IgD-negative memory B cell (primary cell): ENCODE results near the gene NFIB. TPM values are rescaled to one million over a fixed set of nuclear protein-coding genes. Genes with fewer than 3 reads are reported as not detected.

ENCODE experiments used
- H3K27ac Mint-ChIP-seq, 3 donors: one replicate each; pipeline ENCODE4 v1.8.0; 2020 to 2022; ENCODE audit warnings: mild to moderate bottlenecking in 3 of 3, mixed read lengths in 3 of 3, moderate library complexity in 1 of 3
- H3K27me3 Mint-ChIP-seq: one replicate; pipeline ENCODE4 v1.8.0; 2021; ENCODE audit warnings: mixed read lengths
- H3K36me3 Mint-ChIP-seq: one replicate; pipeline ENCODE4 v1.8.0; 2020; ENCODE audit warnings: mild to moderate bottlenecking, mixed read lengths
- H3K4me1 Mint-ChIP-seq, 3 donors: one replicate each; pipeline ENCODE4 v1.8.0; 2020 to 2022; ENCODE audit warnings: mixed read lengths in 3 of 3, mild to moderate bottlenecking in 1 of 3
- H3K4me3 Mint-ChIP-seq, 4 donors: one replicate each; pipeline ENCODE4 v1.8.0; 2020 to 2022; ENCODE audit warnings: mild to moderate bottlenecking in 4 of 4, mixed read lengths in 4 of 4, moderate library complexity in 3 of 4
- H3K9me3 Mint-ChIP-seq, 3 donors: one replicate each; pipeline ENCODE4 v1.8.0; 2020 to 2021; ENCODE audit warnings: mixed read lengths in 3 of 3, mild to moderate bottlenecking in 1 of 3
- polyA plus RNA-seq: library from polyadenylated mRNA; unstranded; fragments of 300-500 nt; fragmentation: Illumina TruSeq; gene quantifications from one replicate; pipeline ENCODE4 v1.2.3, GENCODE V29; 2021

NFIB gene
- polyA plus RNA-seq, 1 donor from 2014 or later = not detected

- no peaks in the 10 kb centered on the region for H3K9me3 Mint-ChIP-seq
- H3K27me3 Mint-ChIP-seq = peaks cover 7% of the 10 kb centered on the region
- no peaks in the 10 kb centered on the region for H3K4me1 Mint-ChIP-seq
- no peak overlapping the region for H3K4me3 Mint-ChIP-seq
- H3K36me3 Mint-ChIP-seq = no peaks in the 10 kb centered on the region
- H3K27ac Mint-ChIP-seq = no peak overlapping the region
Measured at GRCh38 chr9:14296495-14297113, 17.3 kb downstream of the NFIB start.

GRCh38 chr9:14294659-14295058, 19.3 kb downstream of the NFIB start:
- H3K36me3 Mint-ChIP-seq = no peaks in the 10 kb centered on the region
- H3K4me1 Mint-ChIP-seq = no peaks in the 10 kb centered on the region
- H3K9me3 Mint-ChIP-seq = no peaks in the 10 kb centered on the region
- peaks cover 4% of the 10 kb centered on the region for H3K27me3 Mint-ChIP-seq
- H3K4me3 Mint-ChIP-seq = no peak overlapping the region
- no peak overlapping the region for H3K27ac Mint-ChIP-seq

- peaks cover 4% of the 10 kb centered on the region for H3K27me3 Mint-ChIP-seq
- no peak overlapping the region for H3K27ac Mint-ChIP-seq
- no peaks in the 10 kb centered on the region for H3K4me1 Mint-ChIP-seq
- H3K4me3 Mint-ChIP-seq = no peak overlapping the region
- H3K36me3 Mint-ChIP-seq = no peaks in the 10 kb centered on the region
- no peaks in the 10 kb centered on the region for H3K9me3 Mint-ChIP-seq
Measured at GRCh38 chr9:14293801-14294200, 20.1 kb downstream of the NFIB start.

- Mint-ChIP-seq H3K4me1 (no peaks in the 10 kb centered on the region), H3K36me3 (no peaks in the 10 kb centered on the region), H3K4me3 (no peak overlapping the region)
Measured at GRCh38 chr9:14292181-14292739, 21.7 kb downstream of the NFIB start.

GRCh38 chr9:14289916-14290315, 24.0 kb downstream of the NFIB start:
- no peaks in the 10 kb centered on the region for H3K36me3 Mint-ChIP-seq
- no peak overlapping the region for H3K27ac Mint-ChIP-seq
- peaks cover 4% of the 10 kb centered on the region for H3K27me3 Mint-ChIP-seq
- no peak overlapping the region for H3K4me3 Mint-ChIP-seq
- no peaks in the 10 kb centered on the region for H3K9me3 Mint-ChIP-seq
- no peaks in the 10 kb centered on the region for H3K4me1 Mint-ChIP-seq

More at GRCh38 chr9:14292181-14292739, 21.7 kb downstream of the NFIB start:
- H3K9me3 Mint-ChIP-seq = no peaks in the 10 kb centered on the region
- H3K27me3 Mint-ChIP-seq = peaks cover 4% of the 10 kb centered on the region
- no peak overlapping the region for H3K27ac Mint-ChIP-seq

GRCh38 chr9:14288433-14288832, 25.5 kb downstream of the NFIB start:
- Mint-ChIP-seq H3K4me3 (no peak overlapping the region), H3K4me1 (no peaks in the 10 kb centered on the region), H3K36me3 (no peaks in the 10 kb centered on the region), H3K27ac (no peak overlapping the region), H3K27me3 (peaks cover 5% of the 10 kb centered on the region), H3K9me3 (no peaks in the 10 kb centered on the region)

GRCh38 chr9:14286121-14286520, 27.8 kb downstream of the NFIB start:
- Mint-ChIP-seq H3K36me3 (no peaks in the 10 kb centered on the region), H3K27ac (no peak overlapping the region), H3K4me1 (no peaks in the 10 kb centered on the region), H3K9me3 (no peaks in the 10 kb centered on the region), H3K27me3 (peaks cover 6% of the 10 kb centered on the region), H3K4me3 (no peak overlapping the region)

- Mint-ChIP-seq H3K27me3 (peaks cover 8% of the 10 kb centered on the region), H3K36me3 (no peaks in the 10 kb centered on the region)
Measured at GRCh38 chr9:14283276-14283675, 30.7 kb downstream of the NFIB start.

GRCh38 chr9:14281876-14282275, 32.1 kb downstream of the NFIB start:
- no peaks in the 10 kb centered on the region for H3K9me3 Mint-ChIP-seq
- H3K27me3 Mint-ChIP-seq = peaks cover 8% of the 10 kb centered on the region
- no peaks in the 10 kb centered on the region for H3K4me1 Mint-ChIP-seq
- H3K36me3 Mint-ChIP-seq = no peaks in the 10 kb centered on the region
- H3K27ac Mint-ChIP-seq = no peak overlapping the region
- H3K4me3 Mint-ChIP-seq = no peak overlapping the region

More at GRCh38 chr9:14283276-14283675, 30.7 kb downstream of the NFIB start:
- Mint-ChIP-seq H3K4me1 (no peaks in the 10 kb centered on the region), H3K4me3 (no peak overlapping the region), H3K9me3 (no peaks in the 10 kb centered on the region), H3K27ac (no peak overlapping the region)

- Mint-ChIP-seq H3K4me1 (no peaks in the 10 kb centered on the region), H3K27me3 (peaks cover 8% of the 10 kb centered on the region), H3K4me3 (no peak overlapping the region), H3K9me3 (no peaks in the 10 kb centered on the region), H3K36me3 (no peaks in the 10 kb centered on the region), H3K27ac (no peak overlapping the region)
Measured at GRCh38 chr9:14281136-14281795, 32.7 kb downstream of the NFIB start.

- Mint-ChIP-seq H3K27ac (no peak overlapping the region), H3K4me1 (no peaks in the 10 kb centered on the region), H3K9me3 (no peaks in the 10 kb centered on the region), H3K36me3 (no peaks in the 10 kb centered on the region), H3K4me3 (no peak overlapping the region), H3K27me3 (peaks cover 10% of the 10 kb centered on the region)
Measured at GRCh38 chr9:14279671-14280070, 34.3 kb downstream of the NFIB start.

GRCh38 chr9:14278291-14278721, 35.6 kb downstream of the NFIB start:
- peaks cover 10% of the 10 kb centered on the region for H3K27me3 Mint-ChIP-seq
- no peaks in the 10 kb centered on the region for H3K36me3 Mint-ChIP-seq
- H3K9me3 Mint-ChIP-seq = no peaks in the 10 kb centered on the region
- no peak overlapping the region for H3K27ac Mint-ChIP-seq
- H3K4me1 Mint-ChIP-seq = no peaks in the 10 kb centered on the region
- no peak overlapping the region for H3K4me3 Mint-ChIP-seq

GRCh38 chr9:14277761-14278160, 36.2 kb downstream of the NFIB start:
- Mint-ChIP-seq H3K4me1 (no peaks in the 10 kb centered on the region), H3K36me3 (no peaks in the 10 kb centered on the region), H3K9me3 (no peaks in the 10 kb centered on the region), H3K27ac (no peak overlapping the region), H3K4me3 (no peak overlapping the region), H3K27me3 (peaks cover 12% of the 10 kb centered on the region)

- H3K9me3 Mint-ChIP-seq = no peaks in the 10 kb centered on the region
- H3K36me3 Mint-ChIP-seq = no peaks in the 10 kb centered on the region
- no peak overlapping the region for H3K27ac Mint-ChIP-seq
- peaks cover 13% of the 10 kb centered on the region for H3K27me3 Mint-ChIP-seq
- H3K4me3 Mint-ChIP-seq = no peak overlapping the region
- H3K4me1 Mint-ChIP-seq = no peaks in the 10 kb centered on the region
Measured at GRCh38 chr9:14277244-14277643, 36.7 kb downstream of the NFIB start.

GRCh38 chr9:14275331-14275730, 38.6 kb downstream of the NFIB start:
- Mint-ChIP-seq H3K9me3 (no peaks in the 10 kb centered on the region), H3K36me3 (no peaks in the 10 kb centered on the region), H3K4me1 (no peaks in the 10 kb centered on the region), H3K4me3 (no peak overlapping the region), H3K27ac (no peak overlapping the region), H3K27me3 (peaks cover 15% of the 10 kb centered on the region)

GRCh38 chr9:14273696-14274121, 40.2 kb downstream of the NFIB start:
- no peak overlapping the region for H3K4me3 Mint-ChIP-seq
- no peaks in the 10 kb centered on the region for H3K4me1 Mint-ChIP-seq
- H3K27ac Mint-ChIP-seq = no peak overlapping the region
- peaks cover 12% of the 10 kb centered on the region for H3K27me3 Mint-ChIP-seq
- H3K36me3 Mint-ChIP-seq = no peaks in the 10 kb centered on the region
- peaks cover 0 to 4% (median 0%) of the 10 kb centered on the region in 3 donors for H3K9me3 Mint-ChIP-seq
